SK-N-SH (cell line): Measurements from ENCODE around the gene SHB. TPM values are rescaled to one million over a fixed set of nuclear protein-coding genes. Genes with fewer than 3 reads are reported as not detected.

Experiments used
- CTCF ChIA-PET: fragments of 300-600, 350-600 bp; formaldehyde crosslinking; extraction: SDS; loops from one replicate; lab custom pipeline; 2021; lab: Yijun Ruan, JAX
- POLR2A ChIA-PET: fragments of 350-600 bp; sonication (Branson Sonifier 250); formaldehyde crosslinking; extraction: SDS; loops from one replicate; lab custom pipeline; 2020; ENCODE audit warnings: antibody characterized with exemption, inconsistent platforms; lab: Yijun Ruan, JAX
- DNase-seq: peaks from one replicate; pipeline ENCODE4 v3.0.0; 2012
- H2AFZ ChIP-seq: fragments of 200-600 bp; sonication (generic); 2 replicates; pipeline ENCODE4 v1.8.1; 2016; ENCODE audit warnings: antibody characterized with exemption, mild to moderate bottlenecking, low read depth
- H3F3A ChIP-seq: fragments of 200-600 bp; sonication (generic); replicated peaks from 2 replicates; pipeline ENCODE3; 2016; ENCODE audit warnings: antibody characterized with exemption, mild to moderate bottlenecking; ENCODE audit not compliant: insufficient read depth
- H3K27ac ChIP-seq, 2 experiments: fragments of 200-500 bp in 1 of 2; fragments of 200-600 bp in 1 of 2; sonication (Bioruptor generic) in 1 of 2; sonication (generic), shearing (Covaris generic) in 1 of 2; 2 replicates each; pipeline versions ENCODE4 v1.5.1 to v1.6.1; 2014 to 2016; ENCODE audit warnings: low read depth in 2 of 2, inconsistent platforms in 1 of 2, low read length in 1 of 2, mild to moderate bottlenecking in 1 of 2, mixed read lengths in 1 of 2
- H3K27me3 ChIP-seq: fragments of 200-600 bp; sonication (generic), shearing (Covaris generic); 2 replicates; pipeline ENCODE4 v1.6.1; 2016; ENCODE audit warnings: mixed run types; ENCODE audit not compliant: insufficient read depth
- H3K36me3 ChIP-seq, 2 experiments: fragments of 200-500 bp in 1 of 2; fragments of 200-600 bp in 1 of 2; sonication (Bioruptor generic) in 1 of 2; sonication (generic) in 1 of 2; replicated peaks in 1 of 2; 2 replicates each; pipeline versions ENCODE3 to v1.5.1; 2014 to 2016; ENCODE audit warnings: low read length in 1 of 2, mild to moderate bottlenecking in 1 of 2; ENCODE audit not compliant: insufficient read depth in 2 of 2, control insufficient read depth in 1 of 2
- H3K4me1 ChIP-seq, 2 experiments: fragments of 200-500 bp in 1 of 2; fragments of 200-600 bp in 1 of 2; sonication (Bioruptor generic) in 1 of 2; sonication (generic), shearing (Covaris generic) in 1 of 2; 2 replicates each; pipeline versions ENCODE4 v1.5.1 to v1.6.1; 2014 to 2016; ENCODE audit warnings: low read depth in 1 of 2, low read length in 1 of 2, mixed run types in 1 of 2; ENCODE audit not compliant: insufficient read depth in 2 of 2, control insufficient read depth in 1 of 2
- H3K4me2 ChIP-seq: fragments of 200-600 bp; sonication (generic), shearing (Covaris generic); 2 replicates; pipeline ENCODE4 v1.6.1; 2017; ENCODE audit warnings: mixed run types
- H3K4me3 ChIP-seq, 2 experiments: fragments of 200-500 bp in 1 of 2; fragments of 200-600 bp in 1 of 2; sonication (Bioruptor generic) in 1 of 2; sonication (generic), shearing (Covaris generic) in 1 of 2; 2 replicates each; pipeline versions ENCODE4 v1.5.1 to v1.8.1; 2014 to 2016; ENCODE audit warnings: low read depth in 2 of 2, inconsistent platforms in 1 of 2, low read length in 1 of 2, mild to moderate bottlenecking in 1 of 2, mixed read lengths in 1 of 2, moderate library complexity in 1 of 2
- H3K79me2 ChIP-seq: fragments of 200-600 bp; sonication (generic); 2 replicates; pipeline ENCODE4 v1.8.1; 2017; ENCODE audit warnings: mild to moderate bottlenecking; ENCODE audit not compliant: insufficient read depth
- H3K9ac ChIP-seq: fragments of 200-600 bp; sonication (generic); 2 replicates; pipeline ENCODE4 v1.6.1; 2017; ENCODE audit warnings: mixed run types
- H3K9me2 ChIP-seq: fragments of 200-600 bp; sonication (generic); 2 replicates; pipeline ENCODE4 v1.6.1; 2017; ENCODE audit warnings: mixed run types
- H3K9me3 ChIP-seq: fragments of 200-600 bp; sonication (generic); 2 replicates; pipeline ENCODE4 v1.6.1; 2017; ENCODE audit warnings: mixed run types, mild to moderate bottlenecking, moderate library complexity
- H4K20me1 ChIP-seq: fragments of 200-600 bp; sonication (generic); 2 replicates; pipeline ENCODE4 v1.6.1; 2017; ENCODE audit warnings: mild to moderate bottlenecking, mixed run types; ENCODE audit not compliant: insufficient read depth
- EZH2phosphoT487 ChIP-seq: fragments of 200-600 bp; sonication (generic); IDR thresholded peaks from 2 replicates; pipeline ENCODE4 v1.6.1; 2017; ENCODE audit warnings: low read depth, mixed run types, mild to moderate bottlenecking, antibody characterized with exemption, moderate library complexity, borderline replicate concordance
- FOSL2 ChIP-seq: IDR thresholded peaks from 2 replicates; pipeline ENCODE4 v1.4.0; 2012; ENCODE audit warnings: low read depth, mild to moderate bottlenecking, moderate library complexity, borderline replicate concordance
- FOXJ3 ChIP-seq: sonication (generic); formaldehyde crosslinking; IDR thresholded peaks from 2 replicates; pipeline ENCODE4 v1.5.1; 2020; ENCODE audit warnings: mild to moderate bottlenecking, missing genetic modification reagents
- GABPA ChIP-seq: IDR thresholded peaks from 2 replicates; pipeline ENCODE4 v1.4.0; 2012; ENCODE audit warnings: low read depth, mild to moderate bottlenecking
- IRF3 ChIP-seq: fragments of 150-350 bp; IDR thresholded peaks from 2 replicates; pipeline ENCODE4 v1.6.1; 2016; ENCODE audit warnings: mild to moderate bottlenecking, low read depth, low read length
- MAX ChIP-seq: IDR thresholded peaks from 2 replicates; pipeline ENCODE4 v1.4.0; 2012; ENCODE audit warnings: low read depth
- NRF1 ChIP-seq: IDR thresholded peaks from 2 replicates; pipeline ENCODE4 v1.6.1; 2012; ENCODE audit warnings: low read depth, mild to moderate bottlenecking, low read length
- POLR2AphosphoS5 ChIP-seq: IDR thresholded peaks from 2 replicates; pipeline ENCODE4 v1.6.1; 2012; ENCODE audit warnings: low read depth, low read length
- RCOR1 ChIP-seq: fragments of 150-350 bp; IDR thresholded peaks from 2 replicates; pipeline ENCODE4 v1.6.1; 2017; ENCODE audit warnings: antibody characterized with exemption, low read length
- RFX5 ChIP-seq: IDR thresholded peaks from 2 replicates; pipeline ENCODE4 v1.6.1; 2012; ENCODE audit warnings: mild to moderate bottlenecking, improper control_type of control experiment, low read length
- SIN3A ChIP-seq: IDR thresholded peaks from 2 replicates; pipeline ENCODE4 v1.6.1; 2012; ENCODE audit warnings: low read depth, mild to moderate bottlenecking, low read length, moderate library complexity, borderline replicate concordance
- YY1 ChIP-seq: IDR thresholded peaks from 2 replicates; pipeline ENCODE4 v1.4.0; 2012; ENCODE audit warnings: low read depth, mild to moderate bottlenecking
- ZBTB33 ChIP-seq: IDR thresholded peaks from 2 replicates; pipeline ENCODE4 v1.4.0; 2012; ENCODE audit warnings: low read depth, borderline replicate concordance
- WGBS: methylation state at CpG from one replicate; pipeline ENCODE4 v1.1.6; 2017; ENCODE audit warnings: low lambda C conversion rate; 5-methylcytosine and 5-hydroxymethylcytosine counted together
- polyA plus RNA-seq, 3 experiments: library from polyadenylated mRNA; depleted of rRNA; stranded (reverse); fragments of >200 nt; gene quantifications; 2 replicates each; pipeline ENCODE4 v1.2.3, GENCODE V29; 2012
- TF ChIP-seq, protein P1 (sequence below): fragments of 200-600 bp; sonication (generic); IDR thresholded peaks from 2 replicates; pipeline ENCODE4 v1.6.1; 2017; ENCODE audit warnings: antibody characterized with exemption, mild to moderate bottlenecking, moderate library complexity
- TF ChIP-seq, protein P2 (sequence below): fragments of 150-350 bp; IDR thresholded peaks from 2 replicates; pipeline ENCODE4 v1.6.1; 2017; ENCODE audit warnings: antibody characterized with exemption, low read length, low read depth, borderline replicate concordance

SHB gene
- polyA plus RNA-seq, 1 of the 3 experiments (the other 2 are of a cell fraction) = 26.0 TPM

GRCh38 chr9:37969558-37970300 is 99.3 kb downstream of the SHB start:
- no peaks in the 10 kb centered on the region for H3K27me3 ChIP-seq
- H3K4me3 ChIP-seq = no peak overlapping the region
- no peak overlapping the region for H2AFZ ChIP-seq
- peaks cover 21% of the 10 kb centered on the region for H3F3A ChIP-seq
- H3K9me2 ChIP-seq = no peaks in the 10 kb centered on the region
- no peaks in the 10 kb centered on the region for H4K20me1 ChIP-seq
- TF ChIP-seq IRF3 (no peak), MAX (no peak), NRF1 (no peak), SIN3A (no peak), FOXJ3 (CRISPR knock-in tag) (no peak), EZH2phosphoT487 (no peak), POLR2AphosphoS5 (no peak), GABPA (no peak), ZBTB33 (no peak), RCOR1 (no peak), YY1 (no peak), RFX5 (no peak), FOSL2 (no peak)
- TF ChIP-seq, protein P1, sequence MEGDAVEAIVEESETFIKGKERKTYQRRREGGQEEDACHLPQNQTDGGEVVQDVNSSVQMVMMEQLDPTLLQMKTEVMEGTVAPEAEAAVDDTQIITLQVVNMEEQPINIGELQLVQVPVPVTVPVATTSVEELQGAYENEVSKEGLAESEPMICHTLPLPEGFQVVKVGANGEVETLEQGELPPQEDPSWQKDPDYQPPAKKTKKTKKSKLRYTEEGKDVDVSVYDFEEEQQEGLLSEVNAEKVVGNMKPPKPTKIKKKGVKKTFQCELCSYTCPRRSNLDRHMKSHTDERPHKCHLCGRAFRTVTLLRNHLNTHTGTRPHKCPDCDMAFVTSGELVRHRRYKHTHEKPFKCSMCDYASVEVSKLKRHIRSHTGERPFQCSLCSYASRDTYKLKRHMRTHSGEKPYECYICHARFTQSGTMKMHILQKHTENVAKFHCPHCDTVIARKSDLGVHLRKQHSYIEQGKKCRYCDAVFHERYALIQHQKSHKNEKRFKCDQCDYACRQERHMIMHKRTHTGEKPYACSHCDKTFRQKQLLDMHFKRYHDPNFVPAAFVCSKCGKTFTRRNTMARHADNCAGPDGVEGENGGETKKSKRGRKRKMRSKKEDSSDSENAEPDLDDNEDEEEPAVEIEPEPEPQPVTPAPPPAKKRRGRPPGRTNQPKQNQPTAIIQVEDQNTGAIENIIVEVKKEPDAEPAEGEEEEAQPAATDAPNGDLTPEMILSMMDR = no peak
- TF ChIP-seq, protein P2, sequence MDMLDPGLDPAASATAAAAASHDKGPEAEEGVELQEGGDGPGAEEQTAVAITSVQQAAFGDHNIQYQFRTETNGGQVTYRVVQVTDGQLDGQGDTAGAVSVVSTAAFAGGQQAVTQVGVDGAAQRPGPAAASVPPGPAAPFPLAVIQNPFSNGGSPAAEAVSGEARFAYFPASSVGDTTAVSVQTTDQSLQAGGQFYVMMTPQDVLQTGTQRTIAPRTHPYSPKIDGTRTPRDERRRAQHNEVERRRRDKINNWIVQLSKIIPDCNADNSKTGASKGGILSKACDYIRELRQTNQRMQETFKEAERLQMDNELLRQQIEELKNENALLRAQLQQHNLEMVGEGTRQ = no peak
- TF ChIP-seq, all 33 proteins: peak for 0
- Histone ChIP-seq H3K36me3 (peaks cover 22% of the 10 kb centered on the region in 2 experiments), H3K9ac (no peak overlapping the region), H3K9me3 (no peaks in the 10 kb centered on the region), H3K4me2 (peak overlapping the region; percentile 35), H3K27ac (peak overlapping the region; percentile 66 to 96; a peak in 3 of 4 replicates), H3K79me2 (peaks cover 98% of the 10 kb centered on the region), H3K4me1 (peaks cover 32 to 46% of the 10 kb centered on the region in 2 experiments; a peak in 3 of 4 replicates)
- CTCF ChIA-PET = interaction anchor here (1.8 to 3.4 kb wide), 2 partner anchors 9 to 56 kb away, joined by 7 to 11 read pairs; no protein-coding TSS in a partner anchor
- 97% methylated on average over 8 of the region's 11 CpGs for WGBS
- POLR2A ChIA-PET = no interaction called here
- no peak for DNase-seq
